GM18870 (cell line): ENCODE results near the gene SMIM3.

Experiments used
- ATAC-seq: cut with Tn5 transposase; IDR thresholded peaks from one replicate; pipeline ENCODE4 v1.9.1; 2021; ENCODE audit warnings: moderate library complexity; ENCODE audit not compliant: unreplicated experiment

Gene SMIM3

GRCh38 chr5:150765011-150765798 is 13.4 kb upstream of the SMIM3 start:
- ATAC-seq: no peak

GRCh38 chr5:150765799-150766169 is 12.8 kb upstream of the SMIM3 start:
- ATAC-seq: no peak

- ATAC-seq: no peak
These were observed 12.3 kb upstream of the SMIM3 start for GRCh38 chr5:150766251-150766650.

GRCh38 chr5:150771034-150771795 is 7.3 kb upstream of the SMIM3 start:
- ATAC-seq: no peak

GRCh38 chr5:150774145-150774544 is 4.4 kb upstream of the SMIM3 start:
- ATAC-seq: no peak

- no peak for ATAC-seq
These were observed 872 bp upstream of the SMIM3 start for GRCh38 chr5:150777685-150778084.

GRCh38 chr5:150778088-150778516 is 455 bp upstream of the SMIM3 start:
- no peak for ATAC-seq

GRCh38 chr5:150779397-150780186 is 1.0 kb downstream of the SMIM3 start:
- ATAC-seq: no peak

GRCh38 chr5:150780187-150780692 is 1.7 kb downstream of the SMIM3 start:
- ATAC-seq: peak; percentile 49

- ATAC-seq: no peak
These were observed 2.3 kb downstream of the SMIM3 start for GRCh38 chr5:150780816-150781221.

GRCh38 chr5:150781706-150782614 is 3.4 kb downstream of the SMIM3 start:
- ATAC-seq: no peak

- ATAC-seq: no peak
These were observed 4.3 kb downstream of the SMIM3 start for GRCh38 chr5:150782850-150783249.

- ATAC-seq: peak; percentile 55
These were observed 4.9 kb downstream of the SMIM3 start for GRCh38 chr5:150783422-150783928.

- ATAC-seq: no peak
These were observed 7.4 kb downstream of the SMIM3 start for GRCh38 chr5:150785950-150786349.

- no peak for ATAC-seq
These were observed 8.3 kb downstream of the SMIM3 start for GRCh38 chr5:150786876-150787275.

GRCh38 chr5:150787656-150788055 is 9.1 kb downstream of the SMIM3 start:
- ATAC-seq: no peak

- ATAC-seq: no peak
These were observed 10.4 kb downstream of the SMIM3 start for GRCh38 chr5:150788977-150789376.

- ATAC-seq: no peak
These were observed 10.9 kb downstream of the SMIM3 start for GRCh38 chr5:150789450-150789849.

- ATAC-seq: peak; percentile 99
These were observed 11.5 kb downstream of the SMIM3 start for GRCh38 chr5:150789943-150790611.
